Measurements from ENCODE around the gene C1orf185. TPM values are rescaled to one million over a fixed set of nuclear protein-coding genes. Genes with fewer than 3 reads are reported as not detected.

Gene C1orf185
- not detected for total RNA-seq

- Mint-ChIP-seq H3K36me3 (ENCODE audit: low read depth) (no peaks in the 10 kb centered on the region), H3K4me3 (no peak within 1 kb of the TSS), H3K27me3 (peaks cover 5% of the 10 kb centered on the region), H3K9me3 (no peaks in the 10 kb centered on the region), H3K4me1 (ENCODE audit: low read depth) (no peaks in the 10 kb centered on the region), H3K27ac (no peak within 1 kb of the TSS)
- no peak for TF ChIP-seq CTCF (IDR thresholded peaks at IDR 0.05)
- ChIA-PET CTCF (no interaction called here), POLR2A (no interaction called here)
- ATAC-seq (no peak), DNase-seq (no peak)
- intact Hi-C loops (cut with micrococcal nuclease) = no loop called here
Measured at GRCh38 chr1:51101976-51102375, at the start of gene C1orf185. C1orf185 (plus strand) TSS chr1:51102228; CDS start chr1:51102234, 6 bp downstream.

- H3K4me3 Mint-ChIP-seq = no peak overlapping the region
- peak; percentile 16 for TF ChIP-seq CTCF (IDR thresholded peaks at IDR 0.05)
- ChIA-PET CTCF (interaction anchor here (1.5 to 2.3 kb wide), 2 partner anchors 11 to 186 kb away, joined by 3 to 7 read pairs; no protein-coding TSS in a partner anchor), POLR2A (no interaction called here)
- peak; percentile 3 for DNase-seq
- ATAC-seq = no peak
- H3K4me1 Mint-ChIP-seq (ENCODE audit: low read depth) = no peaks in the 10 kb centered on the region
- H3K27ac Mint-ChIP-seq = no peak overlapping the region
- H3K27me3 Mint-ChIP-seq = peaks cover 9% of the 10 kb centered on the region
- peaks cover 2% of the 10 kb centered on the region for H3K36me3 Mint-ChIP-seq (ENCODE audit: low read depth)
- intact Hi-C loops (cut with micrococcal nuclease) = no loop called here
- peaks cover 7% of the 10 kb centered on the region for H3K9me3 Mint-ChIP-seq
Measured at GRCh38 chr1:51058858-51059257, 43.2 kb upstream of the C1orf185 start.

- intact Hi-C loops (cut with micrococcal nuclease) = no loop called here
- TF ChIP-seq CTCF (IDR thresholded peaks at IDR 0.05) = no peak
- H3K36me3 Mint-ChIP-seq (ENCODE audit: low read depth) = peaks cover 2% of the 10 kb centered on the region
- ChIA-PET POLR2A (interaction anchor here (0.7 kb wide), 1 partner anchor 27 kb away, joined by 3 read pairs; no protein-coding TSS in a partner anchor), CTCF (interaction anchor here (0.9 kb wide), 1 partner anchor 131 kb away, joined by 3 read pairs; no protein-coding TSS in a partner anchor)
- H3K4me1 Mint-ChIP-seq (ENCODE audit: low read depth) = no peaks in the 10 kb centered on the region
- ATAC-seq (no peak), DNase-seq (no peak)
- H3K9me3 Mint-ChIP-seq = peaks cover 7% of the 10 kb centered on the region
- H3K27ac Mint-ChIP-seq = no peak overlapping the region
- H3K27me3 Mint-ChIP-seq = peaks cover 11% of the 10 kb centered on the region
- no peak overlapping the region for H3K4me3 Mint-ChIP-seq
Measured at GRCh38 chr1:51061231-51061918, 40.7 kb upstream of the C1orf185 start.

- H3K4me1 Mint-ChIP-seq (ENCODE audit: low read depth) = no peaks in the 10 kb centered on the region
- ChIA-PET POLR2A (no interaction called here), CTCF (no interaction called here)
- no peak overlapping the region for H3K4me3 Mint-ChIP-seq
- intact Hi-C loops (cut with micrococcal nuclease) = no loop called here
- no peak overlapping the region for H3K27ac Mint-ChIP-seq
- peaks cover 2% of the 10 kb centered on the region for H3K9me3 Mint-ChIP-seq
- no peak for TF ChIP-seq CTCF (IDR thresholded peaks at IDR 0.05)
- H3K36me3 Mint-ChIP-seq (ENCODE audit: low read depth) = no peaks in the 10 kb centered on the region
- peaks cover 9% of the 10 kb centered on the region for H3K27me3 Mint-ChIP-seq
- DNase-seq (no peak), ATAC-seq (no peak)
Measured at GRCh38 chr1:51063121-51063520, 38.9 kb upstream of the C1orf185 start.

- CTCF ChIA-PET = interaction anchor here (1.6 kb wide), 1 partner anchor 10 kb away, joined by 7 read pairs; no protein-coding TSS in a partner anchor
Measured at GRCh38 chr1:51070011-51070410, 32.0 kb upstream of the C1orf185 start.

More at GRCh38 chr1:51070011-51070410, 32.0 kb upstream of the C1orf185 start:
- no peak overlapping the region for H3K4me3 Mint-ChIP-seq
- TF ChIP-seq CTCF (IDR thresholded peaks at IDR 0.05) = no peak
- POLR2A ChIA-PET = interaction anchor here (0.6 kb wide), 1 partner anchor 295 kb away, joined by 3 read pairs; no protein-coding TSS in a partner anchor
- peaks cover 18% of the 10 kb centered on the region for H3K27me3 Mint-ChIP-seq
- intact Hi-C loops (cut with micrococcal nuclease) = no loop called here
- no peak for ATAC-seq
- no peaks in the 10 kb centered on the region for H3K4me1 Mint-ChIP-seq (ENCODE audit: low read depth)
- no peak overlapping the region for H3K27ac Mint-ChIP-seq
- DNase-seq = no peak
- no peaks in the 10 kb centered on the region for H3K36me3 Mint-ChIP-seq (ENCODE audit: low read depth)
- H3K9me3 Mint-ChIP-seq = no peaks in the 10 kb centered on the region

Measured in activated CD8-positive, alpha-beta T cell treated with anti-CD3 and anti-CD28 coated beads for 36 hours (primary cell).